Mononuclear cell (primary cell): ENCODE measurements around the gene XPO5. TPM values are rescaled to one million over a fixed set of nuclear protein-coding genes. Genes with fewer than 3 reads are reported as not detected.

Source experiments
- H3K27me3 ChIP-seq: 2 replicates; pipeline ENCODE4 v1.6.0; 2011; ENCODE audit warnings: low read length, control low read depth; ENCODE audit not compliant: insufficient read depth
- H3K4me1 ChIP-seq: 2 replicates; pipeline ENCODE4 v1.5.1; 2011; ENCODE audit warnings: mild to moderate bottlenecking, low read length, control low read depth; ENCODE audit not compliant: insufficient read depth
- H3K4me3 ChIP-seq: 2 replicates; pipeline ENCODE4 v1.5.1; 2011; ENCODE audit warnings: mild to moderate bottlenecking, low read length, moderate library complexity
- H3K9me3 ChIP-seq: 2 replicates; pipeline ENCODE4 v1.5.1; 2011; ENCODE audit warnings: low read depth, mild to moderate bottlenecking, control low read depth, low read length
- total RNA-seq: library from RNA; depleted of rRNA; stranded (reverse); fragments of >200 nt; gene quantifications from one replicate; pipeline ENCODE4 v1.2.3, GENCODE V29; 2012

The XPO5 gene
- 17.3 TPM for total RNA-seq

GRCh38 chr6:43575772-43576551, at the start of gene XPO5, which contains the start of gene POLH:
TSS of gene XPO5 (minus strand) at chr6:43576038. CDS start at chr6:43575864, 174 bp downstream.
TSS of gene POLH (plus strand) at chr6:43576185. CDS start at chr6:43582320, 6,135 bp downstream.
- H3K4me3 ChIP-seq = peak within 1 kb of the TSS; percentile 98
- H3K4me1 ChIP-seq = peaks cover 37% of the 10 kb centered on the region
- H3K9me3 ChIP-seq = no peaks in the 10 kb centered on the region
- no peaks in the 10 kb centered on the region for H3K27me3 ChIP-seq

- Histone ChIP-seq H3K4me1 (peaks cover 36% of the 10 kb centered on the region), H3K9me3 (no peaks in the 10 kb centered on the region), H3K4me3 (no peak overlapping the region), H3K27me3 (no peaks in the 10 kb centered on the region)
Observed at GRCh38 chr6:43625393-43625992, 49.7 kb upstream of the XPO5 start.

- no peak overlapping the region for H3K4me3 ChIP-seq
- H3K9me3 ChIP-seq = no peaks in the 10 kb centered on the region
- peaks cover 29% of the 10 kb centered on the region for H3K4me1 ChIP-seq
- no peaks in the 10 kb centered on the region for H3K27me3 ChIP-seq
Observed at GRCh38 chr6:43624786-43625288, 49.0 kb upstream of the XPO5 start.

GRCh38 chr6:43623880-43624785, 48.3 kb upstream of the XPO5 start:
- H3K4me3 ChIP-seq = no peak overlapping the region
- H3K4me1 ChIP-seq = peaks cover 29% of the 10 kb centered on the region
- H3K27me3 ChIP-seq = no peaks in the 10 kb centered on the region
- no peaks in the 10 kb centered on the region for H3K9me3 ChIP-seq

- Histone ChIP-seq H3K4me1 (peaks cover 18% of the 10 kb centered on the region), H3K4me3 (no peak overlapping the region), H3K27me3 (no peaks in the 10 kb centered on the region), H3K9me3 (no peaks in the 10 kb centered on the region)
Observed at GRCh38 chr6:43622541-43622940, 46.7 kb upstream of the XPO5 start.

- H3K4me3 ChIP-seq = no peak overlapping the region
- no peaks in the 10 kb centered on the region for H3K9me3 ChIP-seq
- no peaks in the 10 kb centered on the region for H3K27me3 ChIP-seq
- peaks cover 10% of the 10 kb centered on the region for H3K4me1 ChIP-seq
Observed at GRCh38 chr6:43621836-43622180, 46.0 kb upstream of the XPO5 start.

GRCh38 chr6:43621078-43621835, 45.4 kb upstream of the XPO5 start:
- Histone ChIP-seq H3K4me1 (peaks cover 5% of the 10 kb centered on the region), H3K9me3 (no peaks in the 10 kb centered on the region), H3K27me3 (no peaks in the 10 kb centered on the region), H3K4me3 (no peak overlapping the region)

GRCh38 chr6:43616725-43617472, 41.1 kb upstream of the XPO5 start:
- Histone ChIP-seq H3K4me3 (no peak overlapping the region), H3K4me1 (no peaks in the 10 kb centered on the region), H3K27me3 (no peaks in the 10 kb centered on the region), H3K9me3 (no peaks in the 10 kb centered on the region)

- Histone ChIP-seq H3K4me1 (no peaks in the 10 kb centered on the region), H3K4me3 (no peak overlapping the region), H3K27me3 (no peaks in the 10 kb centered on the region), H3K9me3 (no peaks in the 10 kb centered on the region)
Observed at GRCh38 chr6:43614396-43614730, 38.5 kb upstream of the XPO5 start.

GRCh38 chr6:43613721-43614395, 38.0 kb upstream of the XPO5 start:
- peaks cover 2% of the 10 kb centered on the region for H3K4me1 ChIP-seq
- no peaks in the 10 kb centered on the region for H3K9me3 ChIP-seq
- H3K27me3 ChIP-seq = no peaks in the 10 kb centered on the region
- H3K4me3 ChIP-seq = no peak overlapping the region

- Histone ChIP-seq H3K4me3 (no peak overlapping the region), H3K9me3 (no peaks in the 10 kb centered on the region), H3K27me3 (no peaks in the 10 kb centered on the region), H3K4me1 (peaks cover 9% of the 10 kb centered on the region)
Observed at GRCh38 chr6:43610431-43610830, 34.6 kb upstream of the XPO5 start.

- Histone ChIP-seq H3K4me3 (no peak overlapping the region), H3K9me3 (no peaks in the 10 kb centered on the region), H3K27me3 (no peaks in the 10 kb centered on the region), H3K4me1 (peaks cover 9% of the 10 kb centered on the region)
Observed at GRCh38 chr6:43609402-43609801, 33.6 kb upstream of the XPO5 start.

GRCh38 chr6:43608807-43609206, 33.0 kb upstream of the XPO5 start:
- Histone ChIP-seq H3K4me1 (peaks cover 9% of the 10 kb centered on the region), H3K27me3 (no peaks in the 10 kb centered on the region), H3K4me3 (no peak overlapping the region), H3K9me3 (no peaks in the 10 kb centered on the region)
